ENCODE results near the gene RRP15.
"Not testable (repeated sequence)": the region's sequence is repeated elsewhere in the genome, so short reads cannot be mapped to it uniquely, and the experiment has no call there.

Gene RRP15

DNA sequence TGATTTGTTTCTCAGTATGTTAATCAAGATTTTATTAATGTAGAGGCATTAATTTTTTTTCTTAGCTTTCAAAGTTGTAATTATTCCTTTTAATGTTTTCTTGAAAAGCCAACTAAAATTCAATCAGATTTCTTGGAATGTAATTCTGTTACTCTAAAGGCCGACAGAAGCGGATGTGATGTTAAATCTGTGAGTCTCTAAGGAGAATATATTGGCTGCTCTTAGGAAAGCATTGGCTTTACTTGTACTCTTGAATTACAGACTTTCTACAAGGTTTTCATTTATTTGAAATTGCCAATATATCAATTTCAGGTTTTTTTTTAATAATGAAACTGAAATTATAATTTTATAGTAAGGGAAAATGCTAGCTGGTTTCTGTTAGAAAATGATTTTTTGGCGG, 29.2 kb downstream of the RRP15 start:
- in situ Hi-C loops (cut with HindIII; ENCODE audit: low sequenced_read_pairs): no loop called here
- H3K4me3 ChIP-seq (ENCODE audit: low read depth, low read length): no peak overlapping the region
- no peak for DNase-seq (ENCODE audit: low read depth)
- TF ChIP-seq CTCF (IDR thresholded peaks at IDR 0.05; ENCODE audit: low read depth, low read length, missing control alignments): no peak

- in situ Hi-C loops (cut with HindIII; ENCODE audit: low sequenced_read_pairs): no loop called here
- DNase-seq (ENCODE audit: low read depth): no peak
- TF ChIP-seq CTCF (IDR thresholded peaks at IDR 0.05; ENCODE audit: low read depth, low read length, missing control alignments): no peak
These were observed 30.5 kb downstream of the RRP15 start for GRCh38 chr1:218315638-218316037.

DNA sequence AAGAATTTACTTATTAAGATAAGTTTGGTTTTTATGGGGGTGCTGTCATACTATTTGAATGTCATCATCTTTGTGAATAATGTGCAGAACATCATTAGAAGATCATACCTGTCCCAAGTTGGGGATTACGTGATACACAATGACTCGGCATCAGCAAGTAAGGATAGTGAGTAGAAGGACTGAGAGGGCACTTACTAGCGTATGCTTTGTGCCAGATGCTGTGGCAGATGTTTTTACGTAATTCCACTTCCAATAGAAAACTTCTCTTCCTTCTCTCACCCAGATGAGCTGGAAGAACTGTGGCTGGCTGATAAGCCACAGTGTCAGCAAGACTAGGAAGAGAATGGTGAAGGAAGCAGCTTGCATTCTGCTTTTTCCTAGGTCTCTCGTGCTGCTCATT, 32.0 kb downstream of the RRP15 start:
- in situ Hi-C loops (cut with HindIII; ENCODE audit: low sequenced_read_pairs): no loop called here
- DNase-seq (ENCODE audit: low read depth): no peak
- no peak overlapping the region for H3K4me3 ChIP-seq (ENCODE audit: low read depth, low read length)
- no peak for TF ChIP-seq CTCF (IDR thresholded peaks at IDR 0.05; ENCODE audit: low read depth, low read length, missing control alignments)

More at GRCh38 chr1:218315638-218316037, 30.5 kb downstream of the RRP15 start:
- no peak overlapping the region for H3K4me3 ChIP-seq (ENCODE audit: low read depth, low read length)

GRCh38 chr1:218320182-218320581, 35.1 kb downstream of the RRP15 start:
- H3K4me3 ChIP-seq (ENCODE audit: low read depth, low read length); DNase-seq (ENCODE audit: low read depth); in situ Hi-C loops (cut with HindIII; ENCODE audit: low sequenced_read_pairs): not testable (repeated sequence)

- no peak overlapping the region for H3K4me3 ChIP-seq (ENCODE audit: low read depth, low read length)
- no peak for TF ChIP-seq CTCF (IDR thresholded peaks at IDR 0.05; ENCODE audit: low read depth, low read length, missing control alignments)
- DNase-seq (ENCODE audit: low read depth): no peak
- in situ Hi-C loops (cut with HindIII; ENCODE audit: low sequenced_read_pairs): no loop called here
These were observed 37.7 kb downstream of the RRP15 start for GRCh38 chr1:218322762-218323161.

GRCh38 chr1:218323568-218324225, 38.6 kb downstream of the RRP15 start:
- H3K4me3 ChIP-seq (ENCODE audit: low read depth, low read length): no peak overlapping the region
- no peak for TF ChIP-seq CTCF (IDR thresholded peaks at IDR 0.05; ENCODE audit: low read depth, low read length, missing control alignments)
- no peak for DNase-seq (ENCODE audit: low read depth)
- in situ Hi-C loops (cut with HindIII; ENCODE audit: low sequenced_read_pairs): no loop called here

DNA sequence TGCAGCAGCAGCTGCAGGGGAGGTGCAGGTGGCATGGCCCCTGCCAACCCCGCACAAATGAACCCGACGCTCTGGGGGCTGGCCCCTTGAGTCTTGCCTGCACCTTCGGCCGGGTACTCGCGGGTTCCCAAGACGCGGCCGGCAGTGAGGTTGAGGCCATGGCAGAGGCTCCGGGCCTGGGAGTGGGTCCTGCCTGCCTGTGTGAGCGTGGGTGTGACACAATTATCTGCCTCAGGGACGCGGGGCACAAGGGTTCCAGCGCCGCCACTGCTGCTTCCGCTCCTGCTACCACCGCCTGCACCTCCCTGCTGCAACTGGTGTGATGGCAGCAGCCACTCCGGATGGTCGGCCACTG, 39.1 kb downstream of the RRP15 start:
- no peak overlapping the region for H3K4me3 ChIP-seq (ENCODE audit: low read depth, low read length)
- in situ Hi-C loops (cut with HindIII; ENCODE audit: low sequenced_read_pairs): no loop called here
- DNase-seq (ENCODE audit: low read depth): no peak
- no peak for TF ChIP-seq CTCF (IDR thresholded peaks at IDR 0.05; ENCODE audit: low read depth, low read length, missing control alignments)

All from astrocyte of the cerebellum (primary cell).